Testis (tissue), 2 donors: ENCODE results near the gene FRMPD4.
"Not testable (repeated sequence)": the region's sequence is repeated elsewhere in the genome, so short reads cannot be mapped to it uniquely, and the experiment has no call there.

ENCODE experiments used
- POLR2A ChIP-seq: fragments of 450-650 bp; IDR thresholded peaks from one replicate; pipeline ENCODE4 v1.6.1; 2017; ENCODE audit warnings: antibody characterized with exemption, mild to moderate bottlenecking, moderate library complexity
- TF ChIP-seq, protein P1 (sequence below), 3 experiments: fragments of 450-650 bp in 2 of 3; fragments of 200-600 bp in 1 of 3; sonication (generic) in 1 of 3; IDR thresholded peaks; one replicate each; pipeline ENCODE4 v1.5.1; 2016 to 2019; ENCODE audit warnings: antibody characterized with exemption in 3 of 3, mild to moderate bottlenecking in 2 of 3, moderate library complexity in 1 of 3

- TF ChIP-seq POLR2A: not testable (repeated sequence)
- TF ChIP-seq, protein P1, sequence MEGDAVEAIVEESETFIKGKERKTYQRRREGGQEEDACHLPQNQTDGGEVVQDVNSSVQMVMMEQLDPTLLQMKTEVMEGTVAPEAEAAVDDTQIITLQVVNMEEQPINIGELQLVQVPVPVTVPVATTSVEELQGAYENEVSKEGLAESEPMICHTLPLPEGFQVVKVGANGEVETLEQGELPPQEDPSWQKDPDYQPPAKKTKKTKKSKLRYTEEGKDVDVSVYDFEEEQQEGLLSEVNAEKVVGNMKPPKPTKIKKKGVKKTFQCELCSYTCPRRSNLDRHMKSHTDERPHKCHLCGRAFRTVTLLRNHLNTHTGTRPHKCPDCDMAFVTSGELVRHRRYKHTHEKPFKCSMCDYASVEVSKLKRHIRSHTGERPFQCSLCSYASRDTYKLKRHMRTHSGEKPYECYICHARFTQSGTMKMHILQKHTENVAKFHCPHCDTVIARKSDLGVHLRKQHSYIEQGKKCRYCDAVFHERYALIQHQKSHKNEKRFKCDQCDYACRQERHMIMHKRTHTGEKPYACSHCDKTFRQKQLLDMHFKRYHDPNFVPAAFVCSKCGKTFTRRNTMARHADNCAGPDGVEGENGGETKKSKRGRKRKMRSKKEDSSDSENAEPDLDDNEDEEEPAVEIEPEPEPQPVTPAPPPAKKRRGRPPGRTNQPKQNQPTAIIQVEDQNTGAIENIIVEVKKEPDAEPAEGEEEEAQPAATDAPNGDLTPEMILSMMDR (IDR thresholded peaks at IDR 0.05): not testable (repeated sequence)
These were observed 25.9 kb downstream of the FRMPD4 start for GRCh38 chrX:12164180-12164579.
